A673 (cell line): Measurements from ENCODE around the gene SACS.

ENCODE experiments used
- EZH2 ChIP-seq: fragments of 200-600 bp; sonication (generic); IDR thresholded peaks from 2 replicates; pipeline ENCODE4 v1.6.1; 2017; ENCODE audit warnings: borderline replicate concordance, low read depth, mild to moderate bottlenecking, mixed read lengths, antibody characterized with exemption, low read length; ENCODE audit not compliant: poor library complexity, severe bottlenecking
- TF ChIP-seq, protein P1 (sequence below): fragments of 300-800, 200-600 bp; sonication (generic); conservative IDR thresholded peaks from 2 replicates; pipeline ENCODE4 v1.5.1; 2017; ENCODE audit warnings: low read depth, mild to moderate bottlenecking, antibody characterized with exemption, low read length, moderate library complexity, mixed read lengths

DNA sequence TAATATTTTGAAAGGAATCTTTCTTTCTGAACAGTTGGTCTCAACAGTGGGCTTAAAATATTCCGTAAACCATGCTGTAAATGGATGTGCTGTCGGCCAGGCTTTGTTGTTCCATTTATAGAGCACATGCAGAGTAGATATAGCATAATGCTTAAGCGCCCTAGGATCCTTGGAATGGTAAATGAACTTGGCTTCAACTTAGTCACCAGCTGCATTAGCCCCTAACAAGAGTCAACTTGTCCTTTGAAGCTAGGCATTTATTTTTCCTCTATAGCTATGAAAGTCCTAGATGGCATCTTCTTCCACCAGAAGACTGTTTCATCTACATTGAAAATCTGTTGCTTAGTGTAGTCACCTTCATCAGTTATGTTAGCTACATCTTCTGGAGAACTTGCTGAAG, 47.6 kb downstream of the SACS start:
- TF ChIP-seq, protein P1, sequence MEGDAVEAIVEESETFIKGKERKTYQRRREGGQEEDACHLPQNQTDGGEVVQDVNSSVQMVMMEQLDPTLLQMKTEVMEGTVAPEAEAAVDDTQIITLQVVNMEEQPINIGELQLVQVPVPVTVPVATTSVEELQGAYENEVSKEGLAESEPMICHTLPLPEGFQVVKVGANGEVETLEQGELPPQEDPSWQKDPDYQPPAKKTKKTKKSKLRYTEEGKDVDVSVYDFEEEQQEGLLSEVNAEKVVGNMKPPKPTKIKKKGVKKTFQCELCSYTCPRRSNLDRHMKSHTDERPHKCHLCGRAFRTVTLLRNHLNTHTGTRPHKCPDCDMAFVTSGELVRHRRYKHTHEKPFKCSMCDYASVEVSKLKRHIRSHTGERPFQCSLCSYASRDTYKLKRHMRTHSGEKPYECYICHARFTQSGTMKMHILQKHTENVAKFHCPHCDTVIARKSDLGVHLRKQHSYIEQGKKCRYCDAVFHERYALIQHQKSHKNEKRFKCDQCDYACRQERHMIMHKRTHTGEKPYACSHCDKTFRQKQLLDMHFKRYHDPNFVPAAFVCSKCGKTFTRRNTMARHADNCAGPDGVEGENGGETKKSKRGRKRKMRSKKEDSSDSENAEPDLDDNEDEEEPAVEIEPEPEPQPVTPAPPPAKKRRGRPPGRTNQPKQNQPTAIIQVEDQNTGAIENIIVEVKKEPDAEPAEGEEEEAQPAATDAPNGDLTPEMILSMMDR = no peak
- TF ChIP-seq EZH2 = no peak
